Activated CD4-positive, alpha-beta T cell treated with anti-CD3 and anti-CD28 coated beads, Interleukin-2, amount 50 U/mL, for 48 hours (primary cell): ENCODE data around the gene KAZN.
A peak's percentile ranks its signal among the peaks of the same experiment; 100 is the strongest.

Experiments used
- DNase-seq, 2 experiments: peaks; one replicate each; pipeline ENCODE4 v3.0.0-alpha.2; 2020

The KAZN gene

GRCh38 chr1:14923727-14924452 is 325.4 kb downstream of the KAZN start:
- peak; percentile 7 to 33 for DNase-seq

- DNase-seq, result peak; percentile 22 to 26
These were observed 326.2 kb downstream of the KAZN start for GRCh38 chr1:14924455-14925331.

DNA sequence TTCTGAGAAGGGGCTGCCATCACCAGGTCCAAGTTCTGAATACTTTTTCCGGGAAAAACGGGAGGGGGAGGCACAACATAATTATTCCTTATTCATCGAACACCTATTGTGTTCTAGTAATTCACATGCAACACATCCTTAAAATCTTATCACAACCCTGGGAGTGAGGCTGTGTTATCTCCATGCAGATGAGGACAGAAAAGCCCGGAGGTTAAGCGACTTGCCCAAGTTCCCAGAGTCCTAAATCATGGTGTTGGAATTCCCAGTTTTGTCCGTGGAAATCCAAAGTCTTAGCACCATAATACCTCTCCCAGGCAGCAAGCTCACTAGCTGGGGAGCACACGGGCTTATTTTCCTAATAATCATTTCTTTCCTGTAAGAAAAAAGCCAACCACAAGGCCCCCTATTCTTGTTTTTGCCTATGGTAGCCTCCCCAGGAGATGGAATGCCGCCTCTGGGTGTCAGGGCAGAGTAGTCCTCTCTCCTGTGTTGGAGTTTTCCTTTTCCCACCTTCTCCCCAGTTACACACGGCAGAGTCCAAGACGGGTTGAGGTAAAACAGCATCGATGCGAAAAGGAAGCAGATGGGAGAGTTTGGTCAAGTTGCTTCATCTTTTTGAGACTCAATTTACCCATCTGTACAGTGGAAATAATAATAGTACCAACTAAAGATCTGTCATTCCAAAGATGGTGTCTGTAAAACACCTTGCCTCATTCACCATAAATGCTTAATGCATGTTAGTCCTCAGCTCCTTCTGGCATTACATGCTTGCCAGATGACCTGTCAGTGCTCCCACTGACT is 327.1 kb downstream of the KAZN start:
- no peak for DNase-seq

DNA sequence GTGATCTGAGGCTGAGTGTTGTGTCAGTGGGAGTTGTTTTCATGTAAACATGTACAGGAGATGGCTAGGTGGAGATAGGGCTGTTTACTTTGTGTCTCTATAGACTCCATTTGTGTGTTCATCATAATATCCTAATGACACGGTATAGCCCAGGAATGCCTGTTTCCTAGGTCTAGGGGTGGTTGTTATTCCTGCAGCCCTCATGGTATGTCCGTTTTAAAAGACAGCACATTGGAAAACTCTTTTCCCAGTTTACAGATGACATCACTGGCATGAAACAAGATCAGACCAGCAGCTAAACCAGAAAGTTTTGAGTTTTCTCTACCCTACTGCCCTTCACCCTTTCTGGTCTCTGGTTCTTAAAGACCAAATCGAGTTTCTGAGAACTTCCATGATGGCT is 327.7 kb downstream of the KAZN start:
- no peak for DNase-seq

GRCh38 chr1:14926818-14927575 is 328.5 kb downstream of the KAZN start:
- no peak for DNase-seq

DNA sequence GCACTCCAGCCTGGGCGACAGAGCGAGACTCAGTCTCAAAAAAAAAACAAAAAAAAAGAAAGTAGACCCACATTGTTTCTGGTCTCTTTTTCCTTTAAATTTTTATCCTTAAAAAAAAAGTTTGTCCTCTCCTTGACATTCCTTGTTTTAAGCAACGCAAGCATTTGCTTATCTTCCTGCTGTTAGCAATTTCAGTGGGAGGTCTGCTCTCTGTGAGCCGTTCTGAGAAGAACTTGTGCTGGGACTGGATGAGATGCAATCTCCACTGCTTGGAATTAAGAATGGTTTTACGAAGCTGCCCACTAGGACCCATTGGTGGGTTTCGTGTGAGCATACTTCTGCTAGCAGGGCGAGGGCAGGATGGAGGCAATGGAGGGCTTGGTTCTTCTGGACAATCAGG is 329.9 kb downstream of the KAZN start:
- no peak for DNase-seq

DNA sequence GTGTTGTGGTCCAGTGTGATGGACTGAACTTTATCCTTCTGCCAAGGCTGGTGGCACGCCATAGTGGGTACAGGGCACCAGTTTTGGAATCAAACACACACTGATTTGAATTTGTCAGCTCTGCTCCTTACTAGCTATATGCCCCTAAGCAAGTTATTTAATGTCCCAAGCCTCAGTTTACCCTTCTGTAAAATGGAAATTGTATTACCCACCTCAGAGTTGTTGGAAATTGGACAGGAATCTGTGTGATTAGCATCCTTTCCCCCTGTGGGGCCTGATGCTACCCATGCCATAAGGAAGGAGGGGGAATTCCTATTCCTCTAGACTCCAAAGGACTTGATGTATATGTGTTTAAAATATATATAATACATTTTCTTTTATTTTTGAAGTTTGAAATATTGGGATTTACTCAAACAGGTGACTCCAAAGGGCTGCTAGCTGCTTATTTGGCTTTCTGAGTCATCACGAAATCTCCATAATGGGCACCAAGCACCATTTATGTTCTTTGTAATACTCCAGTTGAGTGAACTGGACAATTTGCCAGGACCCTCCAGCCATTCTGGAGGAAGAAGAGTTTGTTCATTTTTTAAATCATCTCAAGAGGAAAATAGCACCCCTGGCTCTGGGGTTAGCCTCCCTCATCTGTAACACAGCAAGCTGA is 330.5 kb downstream of the KAZN start:
- no peak for DNase-seq

GRCh38 chr1:14929547-14930246 is 331.2 kb downstream of the KAZN start:
- no peak for DNase-seq

GRCh38 chr1:14930247-14930965 is 331.9 kb downstream of the KAZN start:
- DNase-seq, result no peak

DNA sequence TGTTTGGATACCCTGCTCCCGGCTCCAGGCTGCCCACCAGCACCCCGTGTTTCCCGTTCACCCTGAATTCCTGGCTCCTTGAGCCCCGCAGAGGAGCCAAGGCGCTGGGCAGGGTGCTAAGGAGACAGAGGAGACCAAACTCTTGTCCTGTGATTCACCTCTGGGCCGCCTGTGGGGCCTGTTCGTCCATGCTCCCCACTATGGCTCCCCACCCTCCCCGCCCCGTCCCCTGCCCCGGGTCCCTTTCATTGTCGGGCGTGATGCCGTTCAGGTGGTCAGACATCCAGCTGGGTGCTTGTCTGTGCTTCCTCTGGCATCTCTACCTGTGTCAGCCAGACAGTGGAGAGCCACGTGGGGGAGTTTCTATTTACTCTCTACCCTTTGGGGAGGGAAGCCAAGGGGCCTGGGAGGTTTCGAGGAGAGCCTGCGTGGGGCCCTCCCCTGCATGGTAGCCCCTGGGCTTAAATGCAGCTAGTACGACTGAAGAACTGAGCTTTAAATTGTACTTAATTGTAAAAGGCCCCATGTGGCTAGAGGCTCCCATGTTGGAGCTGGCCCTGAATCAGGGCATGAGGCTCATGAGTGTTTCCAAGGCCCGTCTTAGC is 333.7 kb downstream of the KAZN start:
- no peak for DNase-seq

GRCh38 chr1:14934867-14935266 is 336.4 kb downstream of the KAZN start:
- DNase-seq, result no peak

DNA sequence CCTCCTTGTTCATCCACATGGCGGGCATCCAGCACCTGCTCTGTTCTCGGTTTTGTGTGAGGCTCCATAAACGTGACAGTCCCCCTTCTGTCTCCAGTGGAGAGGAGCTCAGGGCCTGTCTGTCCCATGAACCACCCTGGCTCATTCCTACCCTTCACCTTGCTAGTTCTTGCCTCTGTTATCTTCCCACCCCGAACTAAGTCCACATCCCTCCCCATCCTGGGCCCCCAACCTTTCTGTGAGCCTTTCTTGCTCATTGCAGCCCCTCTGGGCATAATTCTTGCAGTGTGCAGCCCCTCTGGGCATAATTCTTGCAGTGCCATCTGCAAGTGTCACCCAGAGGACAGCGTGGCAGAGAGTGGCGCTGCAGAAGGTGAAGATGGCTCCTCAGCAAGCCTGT is 338.3 kb downstream of the KAZN start:
- DNase-seq, result no peak

- no peak for DNase-seq
These were observed 338.9 kb downstream of the KAZN start for GRCh38 chr1:14937288-14937949.

DNA sequence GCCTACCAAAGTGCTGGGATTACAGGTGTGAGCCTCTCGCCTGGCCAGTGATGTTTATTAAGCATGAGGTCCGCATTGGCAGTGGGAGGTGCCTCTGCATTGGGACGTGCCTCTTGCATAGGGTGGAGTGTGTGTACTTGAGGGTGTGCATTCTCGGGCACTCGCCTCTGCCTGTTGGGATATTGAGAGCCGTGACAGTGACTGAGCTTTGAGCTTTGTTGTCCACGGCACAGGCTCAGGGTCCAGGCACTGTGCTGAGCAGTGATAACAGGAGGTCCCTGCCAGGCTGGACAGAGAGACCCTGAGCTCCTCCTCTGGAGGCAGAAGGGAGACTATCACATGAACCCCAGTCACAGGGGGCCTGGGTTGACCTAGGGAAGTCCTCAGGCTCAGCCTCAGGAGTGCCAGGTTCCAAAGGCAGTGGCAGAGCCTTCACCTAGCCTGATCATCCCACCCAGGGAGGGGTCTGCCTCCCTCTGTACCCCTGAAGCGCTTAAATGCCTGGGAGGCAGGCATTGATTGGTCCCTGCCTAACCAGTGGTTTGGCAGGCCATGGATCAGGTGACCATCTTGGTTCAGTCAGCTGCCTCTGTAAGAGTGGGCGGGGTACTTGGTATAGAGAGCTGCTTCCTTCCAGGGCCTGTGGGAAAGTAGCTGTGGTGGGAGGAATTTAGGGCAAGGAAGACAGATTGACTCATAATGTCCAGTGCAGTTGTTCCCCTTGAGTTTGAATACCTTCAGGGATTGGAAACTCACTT is 341.2 kb downstream of the KAZN start:
- no peak for DNase-seq

GRCh38 chr1:14940285-14940870 is 341.9 kb downstream of the KAZN start:
- DNase-seq, result no peak

- no peak for DNase-seq
These were observed 343.4 kb downstream of the KAZN start for GRCh38 chr1:14941864-14942263.

DNA sequence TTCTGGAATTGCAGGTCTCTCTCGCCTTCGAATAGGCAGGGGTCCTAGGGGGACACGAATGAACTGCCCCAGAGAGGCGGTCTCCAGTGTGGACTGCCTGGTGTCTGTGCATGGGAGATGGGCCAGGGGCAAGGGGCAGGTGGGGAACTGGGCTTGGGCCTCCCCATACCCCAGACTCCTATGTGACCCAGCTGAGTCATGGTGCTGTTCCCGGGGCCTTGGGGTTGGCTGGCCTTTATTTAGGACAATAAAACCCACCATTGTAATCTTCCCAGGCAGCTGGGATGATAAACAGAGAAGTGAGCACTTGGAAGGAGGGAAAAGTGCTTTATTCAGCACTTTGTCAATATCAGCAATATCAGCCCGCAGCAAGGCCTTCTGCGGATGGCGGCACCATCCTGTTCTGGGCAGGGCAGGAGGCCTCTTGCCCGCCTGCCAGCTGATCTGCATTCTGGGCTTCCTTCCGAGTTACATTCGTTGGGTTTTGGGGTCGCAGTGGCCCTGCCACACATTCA is 346.0 kb downstream of the KAZN start:
- DNase-seq, result no peak
